Osteoblast (primary cell): ENCODE results near the gene C8B. TPM values are rescaled to one million over a fixed set of nuclear protein-coding genes. Genes with fewer than 3 reads are reported as not detected.

Experiments
- DNase-seq: peaks from one replicate; pipeline ENCODE4 v3.0.0; 2011; ENCODE audit warnings: low spot score, mixed read lengths; ENCODE audit not compliant: insufficient read length; ENCODE audit errors: missing footprints
- H2AFZ ChIP-seq: 2 replicates; pipeline ENCODE4 v1.6.0; 2011; ENCODE audit warnings: mild to moderate bottlenecking, low read length
- H3K27ac ChIP-seq: 2 replicates; pipeline ENCODE4 v1.5.1; 2011; ENCODE audit warnings: mild to moderate bottlenecking, low read depth, low read length, moderate library complexity
- H3K27me3 ChIP-seq: 2 replicates; pipeline ENCODE4 v1.6.0; 2012; ENCODE audit warnings: mild to moderate bottlenecking, control low read depth, inconsistent platforms, low read length, moderate library complexity; ENCODE audit not compliant: insufficient read depth
- H3K36me3 ChIP-seq: 2 replicates; pipeline ENCODE4 v1.5.1; 2011; ENCODE audit warnings: mild to moderate bottlenecking, low read length, control low read depth, moderate library complexity; ENCODE audit not compliant: insufficient read depth
- H3K4me1 ChIP-seq: 2 replicates; pipeline ENCODE4 v1.5.1; 2011; ENCODE audit warnings: mild to moderate bottlenecking, low read length, control low read depth, moderate library complexity; ENCODE audit not compliant: insufficient read depth
- H3K4me2 ChIP-seq: 2 replicates; pipeline ENCODE4 v1.6.0; 2011; ENCODE audit warnings: mild to moderate bottlenecking, low read length; ENCODE audit not compliant: insufficient read depth
- H3K4me3 ChIP-seq: fragments of 200-600 bp; sonication (generic); 3 replicates; pipeline ENCODE4 v1.5.1; 2012; ENCODE audit warnings: mild to moderate bottlenecking, low read length, inconsistent platforms; ENCODE audit not compliant: insufficient read depth
- H3K79me2 ChIP-seq: 2 replicates; pipeline ENCODE4 v1.6.0; 2012; ENCODE audit warnings: mild to moderate bottlenecking, low read length, control low read depth, inconsistent platforms; ENCODE audit not compliant: insufficient read depth
- H3K9me3 ChIP-seq: 2 replicates; pipeline ENCODE4 v1.5.1; 2011; ENCODE audit warnings: low read depth, low read length, control low read depth
- H4K20me1 ChIP-seq: 2 replicates; pipeline ENCODE4 v1.6.0; 2012; ENCODE audit warnings: mild to moderate bottlenecking, low read length, control low read depth; ENCODE audit not compliant: insufficient read depth
- CTCF ChIP-seq: IDR thresholded peaks from 2 replicates; pipeline ENCODE4 v1.5.1; 2011; ENCODE audit warnings: mild to moderate bottlenecking, low read depth, low read length, moderate library complexity; ENCODE audit errors: extremely low read depth
- total RNA-seq: library from RNA; depleted of rRNA; stranded (reverse); fragments of >200 nt; gene quantifications from 2 replicates; pipeline ENCODE4 v1.2.3, GENCODE V29; 2012

The C8B gene
- total RNA-seq, 1 donor = not detected

GRCh38 chr1:56940039-56940438 lies 25.8 kb downstream of the C8B start:
- Histone ChIP-seq H3K27me3 (no peaks in the 10 kb centered on the region), H3K79me2 (no peaks in the 10 kb centered on the region), H2AFZ (no peak overlapping the region), H3K4me3 (no peak overlapping the region), H4K20me1 (no peaks in the 10 kb centered on the region), H3K4me1 (peaks cover 1% of the 10 kb centered on the region), H3K27ac (no peak overlapping the region), H3K9me3 (no peaks in the 10 kb centered on the region), H3K4me2 (no peak overlapping the region), H3K36me3 (no peaks in the 10 kb centered on the region)
- DNase-seq = no peak
- TF ChIP-seq CTCF = no peak

- Histone ChIP-seq H3K4me3 (no peak overlapping the region), H2AFZ (no peak overlapping the region), H3K4me2 (no peak overlapping the region), H3K79me2 (no peaks in the 10 kb centered on the region), H3K9me3 (no peaks in the 10 kb centered on the region), H3K27me3 (no peaks in the 10 kb centered on the region), H4K20me1 (no peaks in the 10 kb centered on the region), H3K36me3 (no peaks in the 10 kb centered on the region), H3K4me1 (peaks cover 9% of the 10 kb centered on the region), H3K27ac (no peak overlapping the region)
- TF ChIP-seq CTCF = no peak
- DNase-seq = no peak
Measured at GRCh38 chr1:56939209-56939608, 26.6 kb downstream of the C8B start.

- H3K9me3 ChIP-seq = no peaks in the 10 kb centered on the region
- no peak for TF ChIP-seq CTCF
- H4K20me1 ChIP-seq = no peaks in the 10 kb centered on the region
- H3K4me3 ChIP-seq = no peak overlapping the region
- no peaks in the 10 kb centered on the region for H3K36me3 ChIP-seq
- no peak overlapping the region for H3K27ac ChIP-seq
- no peak overlapping the region for H2AFZ ChIP-seq
- H3K79me2 ChIP-seq = no peaks in the 10 kb centered on the region
- no peak for DNase-seq
- H3K27me3 ChIP-seq = no peaks in the 10 kb centered on the region
- no peak overlapping the region for H3K4me2 ChIP-seq
- H3K4me1 ChIP-seq = peaks cover 12% of the 10 kb centered on the region
Measured at GRCh38 chr1:56938646-56939045, 27.2 kb downstream of the C8B start.

GRCh38 chr1:56934430-56935060 lies 31.3 kb downstream of the C8B start:
- Histone ChIP-seq H2AFZ (no peak overlapping the region), H3K79me2 (no peaks in the 10 kb centered on the region), H3K4me2 (peak overlapping the region; percentile 67), H3K9me3 (no peaks in the 10 kb centered on the region), H3K27me3 (no peaks in the 10 kb centered on the region), H4K20me1 (no peaks in the 10 kb centered on the region), H3K4me3 (peak overlapping the region; percentile 16), H3K27ac (no peak overlapping the region), H3K4me1 (peaks cover 12% of the 10 kb centered on the region), H3K36me3 (no peaks in the 10 kb centered on the region)
- no peak for TF ChIP-seq CTCF
- no peak for DNase-seq
